Measurements from ENCODE around the gene CNDP2.

The CNDP2 gene

GRCh38 chr18:74495581-74496507, at the start of gene CNDP2:
Gene CNDP2 (plus strand): TSS chr18:74496363. CDS start chr18:74499974, 3,611 bp downstream.
- DNase-seq (ENCODE audit: low read depth): peak; percentile 98

DNA sequence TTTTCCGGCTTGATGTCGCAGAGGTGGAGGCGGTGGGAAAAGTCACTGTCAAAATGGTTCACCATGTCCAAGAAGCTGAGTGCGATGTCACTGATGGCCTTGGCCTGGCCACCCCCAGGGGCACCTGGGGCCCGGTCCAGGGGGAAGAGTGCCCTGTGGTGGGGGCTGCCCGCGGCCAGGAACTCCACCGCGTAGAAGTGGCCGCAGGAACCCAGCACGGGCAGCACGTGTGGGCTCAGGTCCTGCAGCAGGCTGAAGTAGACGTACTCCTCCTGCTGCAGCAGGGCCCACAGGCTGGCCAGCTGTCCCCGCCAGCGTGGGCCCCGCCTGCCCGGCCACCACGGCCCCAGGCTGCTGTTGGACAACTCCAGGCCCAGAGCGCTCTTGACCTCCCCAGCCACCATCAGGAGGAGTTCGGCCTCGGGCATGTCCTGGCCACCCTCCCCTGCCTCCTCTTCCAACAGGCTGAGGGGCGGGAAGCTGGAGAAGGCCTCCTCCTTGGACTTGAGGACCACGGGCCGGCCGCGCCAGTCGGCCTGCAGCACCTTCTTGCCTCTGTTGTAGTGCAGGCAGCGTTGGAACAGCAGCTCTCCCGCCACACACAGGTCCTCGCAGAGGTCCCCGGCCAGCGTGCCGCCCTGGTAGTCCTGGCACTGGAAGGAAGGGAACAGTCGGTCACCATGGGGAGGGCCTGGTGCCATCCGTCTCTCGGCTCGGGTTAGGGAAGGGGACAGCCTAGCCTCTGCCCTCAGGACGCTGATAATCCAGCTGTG, 49.3 kb upstream of the CNDP2 start:
- no peak for DNase-seq (ENCODE audit: low read depth)

GRCh38 chr18:74447404-74448152, 48.6 kb upstream of the CNDP2 start:
- DNase-seq (ENCODE audit: low read depth): no peak

DNA sequence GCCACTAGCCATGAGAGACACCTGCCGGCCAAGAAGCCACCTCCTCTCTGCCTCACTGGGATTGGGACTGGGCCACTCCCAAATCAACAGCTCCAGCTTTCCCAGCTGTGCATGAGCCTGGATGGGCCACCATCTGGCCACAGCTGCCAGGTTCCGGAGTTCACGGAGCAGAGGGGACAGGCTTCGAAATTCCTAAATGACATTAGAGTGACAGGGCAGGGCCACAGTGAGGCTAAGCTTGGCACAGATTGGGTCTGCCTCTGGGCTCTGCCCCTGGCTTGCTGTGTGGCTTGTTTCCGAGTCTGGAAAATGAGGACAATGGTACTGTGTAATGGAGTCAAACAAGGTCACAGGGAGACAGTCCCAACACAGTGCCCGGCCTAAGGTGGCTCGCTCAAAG, 45.5 kb upstream of the CNDP2 start:
- no peak for DNase-seq (ENCODE audit: low read depth)

DNA sequence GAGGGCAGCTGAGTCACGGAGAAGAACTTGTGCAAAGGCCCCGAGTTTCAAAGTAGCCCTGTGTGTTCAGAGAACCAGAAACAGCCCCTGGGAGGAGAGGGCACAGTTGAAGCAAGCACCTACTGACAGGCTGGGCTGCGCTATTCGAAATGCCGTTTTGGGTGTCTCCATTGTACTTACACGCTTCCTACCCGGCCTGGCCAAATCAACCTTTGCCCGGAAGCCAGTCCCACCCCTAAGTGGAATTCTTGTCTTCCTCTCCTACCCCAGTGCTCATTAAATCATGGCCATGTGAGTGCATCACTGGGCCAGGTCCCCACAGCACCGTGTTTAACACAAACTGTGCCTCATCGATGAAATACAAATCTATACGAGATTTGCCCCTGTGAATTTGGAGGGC, 45.0 kb upstream of the CNDP2 start:
- DNase-seq (ENCODE audit: low read depth): no peak

DNA sequence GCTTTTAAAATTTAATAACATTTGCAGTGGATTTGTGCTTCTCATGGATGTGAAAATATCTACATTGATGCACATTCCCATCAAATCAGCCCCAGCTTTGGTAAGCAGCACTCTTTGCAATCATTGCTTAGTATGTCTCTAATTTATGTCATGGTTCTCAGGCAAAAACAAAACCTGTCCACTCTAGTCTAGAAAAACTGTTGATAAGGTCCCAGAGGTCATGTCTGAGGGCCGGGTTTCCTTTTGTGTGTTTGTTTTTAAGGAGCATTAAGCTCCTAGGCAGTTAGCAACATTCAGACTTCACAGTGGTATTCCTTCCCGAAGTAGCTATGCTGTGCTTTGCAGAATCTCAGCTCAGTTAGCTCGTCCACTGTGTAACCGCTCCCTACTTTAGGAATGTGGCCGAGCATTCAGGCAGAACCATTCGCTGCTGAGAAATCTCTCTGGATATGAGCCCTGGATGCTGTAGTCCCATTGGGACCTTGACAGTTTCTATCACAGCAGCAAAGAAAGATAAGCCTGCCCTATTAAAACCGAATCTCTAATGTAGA, 43.1 kb upstream of the CNDP2 start:
- DNase-seq (ENCODE audit: low read depth): no peak

DNA sequence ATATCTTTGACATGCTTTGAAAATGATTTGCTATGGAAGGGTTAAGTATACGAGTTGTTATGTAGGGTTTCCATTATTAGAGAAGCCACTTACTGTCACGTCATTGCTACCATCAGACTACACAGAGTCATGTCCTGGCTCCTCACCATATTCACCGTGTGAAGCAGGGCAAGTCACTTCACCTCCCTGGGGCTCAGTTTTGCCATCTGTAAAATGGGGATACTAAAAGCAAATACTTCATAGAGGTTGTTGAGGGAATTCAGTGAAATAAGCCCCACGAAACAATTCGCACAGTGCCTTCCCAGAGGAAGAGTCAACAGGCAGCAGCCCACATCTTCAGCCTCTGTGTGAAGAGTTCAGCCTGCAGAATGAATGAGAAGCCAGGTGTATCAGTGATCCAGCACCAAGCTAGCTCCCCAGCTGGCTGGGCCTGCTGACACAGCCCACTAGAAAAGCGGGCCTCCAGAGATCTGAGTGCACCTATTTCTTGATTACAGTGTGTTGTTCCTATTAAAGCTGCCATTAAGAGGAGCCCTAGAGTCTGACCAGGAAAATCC, 42.4 kb upstream of the CNDP2 start:
- DNase-seq (ENCODE audit: low read depth): no peak

- no peak for DNase-seq (ENCODE audit: low read depth)
Measured at GRCh38 chr18:74454279-74454751, 41.8 kb upstream of the CNDP2 start.

DNA sequence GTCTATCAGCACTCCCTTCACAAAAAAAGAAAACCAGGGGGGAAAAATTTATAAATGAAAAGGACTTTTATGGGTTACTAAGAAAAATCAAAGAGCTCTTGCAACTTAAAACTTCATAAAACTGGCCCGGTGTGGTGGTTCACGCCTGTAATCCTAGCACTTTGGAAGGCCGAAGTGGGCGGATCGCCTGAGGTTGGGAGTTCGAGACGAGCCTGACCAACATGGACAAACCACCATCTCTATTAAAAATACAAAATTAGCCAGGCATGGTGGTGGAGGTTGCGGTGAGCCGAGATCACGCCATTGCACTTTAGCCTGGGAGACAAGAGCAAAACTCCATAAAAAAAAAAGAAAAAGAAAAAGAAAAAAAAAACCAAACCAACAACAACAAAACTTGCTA, 40.8 kb upstream of the CNDP2 start:
- no peak for DNase-seq (ENCODE audit: low read depth)

- no peak for DNase-seq (ENCODE audit: low read depth)
Measured at GRCh38 chr18:74456017-74456348, 40.2 kb upstream of the CNDP2 start.

GRCh38 chr18:74456349-74457042, 39.7 kb upstream of the CNDP2 start:
- DNase-seq (ENCODE audit: low read depth): no peak

DNA sequence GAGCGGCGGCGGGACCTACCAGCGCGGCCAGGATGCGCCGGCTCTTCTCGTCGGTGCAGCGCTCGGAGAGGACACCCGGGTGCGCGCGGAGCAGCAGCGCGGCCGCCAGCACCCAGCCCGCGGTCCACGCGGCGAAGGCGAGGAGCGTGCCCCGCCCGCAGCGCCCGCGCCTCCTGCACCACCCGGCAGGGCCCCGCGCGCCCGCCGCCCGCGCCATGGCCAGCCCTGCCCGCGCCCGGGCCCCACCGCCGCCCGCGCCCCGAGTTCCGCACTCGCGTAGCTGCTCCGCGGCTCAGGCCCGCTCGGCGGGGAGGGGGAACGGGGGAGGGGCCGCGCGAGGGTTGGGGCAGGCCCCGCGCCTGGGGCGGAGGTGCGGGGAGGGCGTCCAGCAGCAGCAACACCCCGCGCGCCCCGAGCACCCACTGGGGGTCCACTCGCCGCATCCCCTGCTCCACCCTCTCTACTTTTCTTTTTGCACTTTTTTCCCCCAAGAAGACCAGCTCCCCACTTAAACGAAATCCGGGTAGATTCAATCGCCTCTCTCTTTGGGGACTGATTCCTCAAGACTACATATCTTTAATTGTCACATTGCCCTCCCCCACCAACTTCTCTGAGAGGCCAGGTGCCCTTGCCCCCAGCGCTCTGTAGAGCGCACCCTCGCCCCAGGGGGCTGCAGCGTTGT, 39.0 kb upstream of the CNDP2 start, which contains the start of gene DIPK1C:
Gene DIPK1C, minus strand, starts transcription at position 266 of the 682 bp plus-strand sequence. Its CDS starts 49 bp downstream, at position 217.
- DNase-seq (ENCODE audit: low read depth): no peak

- DNase-seq (ENCODE audit: low read depth): no peak
Measured at GRCh38 chr18:74457725-74458421, 38.3 kb upstream of the CNDP2 start.

- DNase-seq (ENCODE audit: low read depth): no peak
Measured at GRCh38 chr18:74459889-74460288, 36.3 kb upstream of the CNDP2 start.

- no peak for DNase-seq (ENCODE audit: low read depth)
Measured at GRCh38 chr18:74460825-74461224, 35.3 kb upstream of the CNDP2 start.

DNA sequence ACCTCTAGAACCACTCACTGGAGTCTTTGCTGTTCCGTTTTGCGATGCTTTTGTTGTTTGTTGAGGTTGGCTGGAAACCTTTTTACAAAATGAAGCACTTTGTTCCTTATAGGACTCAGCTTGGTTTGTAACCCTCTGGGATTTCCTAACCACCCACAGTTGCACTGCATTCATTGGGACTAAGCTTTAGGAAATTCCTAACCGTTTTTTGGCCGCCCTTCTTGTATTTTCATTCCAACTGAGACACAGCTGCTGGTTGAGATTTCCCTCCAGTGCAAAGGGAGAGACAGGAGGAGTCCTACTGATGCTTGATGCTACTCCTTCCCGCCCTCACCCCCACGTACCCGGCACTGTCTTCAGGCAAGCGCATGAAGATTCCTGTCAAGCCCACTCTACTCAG, 32.9 kb upstream of the CNDP2 start:
- no peak for DNase-seq (ENCODE audit: low read depth)

DNA sequence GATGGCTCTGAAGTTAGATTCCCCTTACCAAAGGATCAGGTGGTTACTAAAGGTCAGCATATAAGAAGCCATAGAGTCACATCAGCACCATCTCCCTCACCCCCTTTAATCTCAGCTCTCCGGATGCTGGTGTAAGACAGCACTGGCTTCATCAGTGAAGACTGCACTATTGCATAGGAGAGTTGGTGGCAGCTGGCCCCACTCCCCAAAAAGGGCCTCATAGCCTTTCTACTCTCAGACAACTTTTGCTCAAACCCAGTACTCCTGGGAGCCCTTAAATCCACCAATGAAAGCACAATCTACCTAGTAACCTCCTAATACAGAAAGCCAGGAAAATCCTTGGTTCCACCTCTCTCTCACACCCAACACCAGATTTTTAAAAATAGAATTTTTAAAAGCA, 32.2 kb upstream of the CNDP2 start:
- DNase-seq (ENCODE audit: low read depth): no peak

DNA sequence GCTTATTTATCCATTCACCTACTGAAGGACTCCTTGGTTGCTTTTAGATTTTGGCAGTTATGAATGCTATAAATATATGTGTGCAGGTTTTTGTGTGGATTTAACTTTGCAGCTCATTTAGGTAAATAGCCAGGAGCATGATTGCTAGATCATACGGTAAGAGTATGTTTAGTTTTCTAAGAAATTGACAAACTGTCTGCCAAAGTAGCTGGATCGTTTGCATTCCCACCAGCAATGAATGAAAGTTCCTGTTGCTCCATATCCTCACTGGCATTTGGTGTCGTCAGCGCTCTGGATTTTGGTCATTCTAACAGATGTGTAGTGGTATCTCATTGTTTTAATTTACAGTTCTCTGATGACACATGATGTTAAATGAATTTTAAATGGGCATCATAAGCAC, 30.4 kb upstream of the CNDP2 start:
- DNase-seq (ENCODE audit: low read depth): no peak

DNA sequence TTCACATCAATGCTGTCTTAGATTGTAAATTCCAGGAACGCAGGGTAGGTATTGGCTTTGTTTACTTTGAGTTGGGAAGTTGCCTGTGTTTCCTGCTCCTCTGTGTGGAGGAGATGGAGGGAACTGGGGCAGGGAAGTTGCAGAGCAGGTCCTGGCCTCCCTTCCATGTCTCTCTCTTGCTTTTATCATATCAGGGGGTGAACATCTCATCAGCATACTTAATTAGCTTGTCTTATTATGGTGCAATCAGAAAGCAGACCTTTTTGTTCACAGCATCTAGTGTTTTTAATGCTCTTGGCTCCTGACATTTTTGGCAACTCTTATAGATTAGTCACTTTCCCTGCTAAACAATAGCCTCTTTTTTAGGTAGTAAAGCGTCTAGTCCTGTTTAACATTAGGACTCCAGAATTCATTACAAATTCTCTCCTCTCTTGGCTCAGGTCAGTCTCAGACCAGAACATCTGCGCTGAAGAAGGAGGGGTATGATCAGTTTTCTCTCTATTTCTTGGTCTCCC, 27.6 kb upstream of the CNDP2 start:
- no peak for DNase-seq (ENCODE audit: low read depth)

GRCh38 chr18:74472312-74472711, 23.9 kb upstream of the CNDP2 start:
- no peak for DNase-seq (ENCODE audit: low read depth)

Data from activated T-helper 1 cell treated with Interleukin-2 at 50 U/mL for 16 hours (primary cell).